Heart left ventricle (tissue), 16 donors: ENCODE results near the gene ZNF786. TPM values are rescaled to one million over a fixed set of nuclear protein-coding genes. Genes with fewer than 3 reads are reported as not detected.
A peak's percentile ranks its signal among the peaks of the same experiment; 100 is the strongest.

Experiments
- ATAC-seq, 4 donors: fragments of 200-7000 bp; cut with Tn5 transposase; one replicate each; pipeline ENCODE4 v1.9.1; 2020 to 2022; ENCODE audit warnings: moderate library complexity in 4 of 4, mild to moderate bottlenecking in 3 of 4, moderate number of reproducible peaks in 1 of 4
- DNase-seq, 5 donors: peaks; one replicate each; pipeline ENCODE4 v3.0.0-alpha.2; 2020
- H3K27ac ChIP-seq, 12 donors: fragments of 200-600 bp; sonication (generic) in 4 of 12; one replicate each; pipeline versions ENCODE4 v1.5.0 to v1.8.0; 2016 to 2022; ENCODE audit warnings: mild to moderate bottlenecking in 2 of 12
- H3K27me3 ChIP-seq, 9 donors: fragments of 200-600 bp; sonication (generic) in 2 of 9; one replicate each; pipeline versions ENCODE4 v1.5.1 to v1.8.0; 2016 to 2022; ENCODE audit warnings: mild to moderate bottlenecking in 3 of 9
- H3K36me3 ChIP-seq, 9 donors: fragments of 200-600 bp; sonication (generic) in 2 of 9; one replicate each; pipeline versions ENCODE4 v1.5.0 to v1.8.0; 2018 to 2022; ENCODE audit warnings: mild to moderate bottlenecking in 2 of 9
- H3K4me1 ChIP-seq, 12 donors: fragments of 200-600 bp; sonication (generic) in 4 of 12; one replicate each; pipeline versions ENCODE4 v1.5.0 to v1.8.0; 2016 to 2022; ENCODE audit warnings: mild to moderate bottlenecking in 3 of 12
- H3K4me3 ChIP-seq, 12 donors: fragments of 200-600 bp; sonication (generic) in 4 of 12; one replicate each; pipeline versions ENCODE4 v1.5.0 to v1.8.0; 2017 to 2022; ENCODE audit warnings: mild to moderate bottlenecking in 9 of 12, moderate library complexity in 4 of 12
- H3K9me3 ChIP-seq, 12 donors: fragments of 200-600 bp; sonication (generic) in 4 of 12; one replicate each; pipeline versions ENCODE4 v1.5.0 to v1.8.0; 2016 to 2022; ENCODE audit warnings: mild to moderate bottlenecking in 1 of 12
- POLR2A ChIP-seq, 2 donors: fragments of 450-650 bp; IDR thresholded peaks; one replicate each; pipeline ENCODE4 v1.6.1; 2017; ENCODE audit warnings: antibody characterized with exemption in 2 of 2, mild to moderate bottlenecking in 2 of 2, moderate library complexity in 2 of 2
- WGBS, 4 donors: extraction: QIAGEN DNeasy Blood & Tissue Kit in 2 of 4; methylation state at CpG; one replicate each; pipeline versions ENCODE4 v1.1.5 to v1.1.7; 2013 to 2018; 5-methylcytosine and 5-hydroxymethylcytosine counted together
- intact Hi-C, 10 donors: fragments of 100-400 bp; cut with DNase I; formaldehyde crosslinking; loops; one replicate each; pipeline versions ENCODE4 v1.11.1 to v1.14.2; 2022
- polyA plus RNA-seq, 2 donors: library from polyadenylated mRNA; stranded (reverse); fragments of 200-250 nt; gene quantifications; one replicate each; pipeline ENCODE4 v1.2.3, GENCODE V29; 2013
- total RNA-seq, 9 donors: library from RNA; depleted of rRNA in 2 of 9; stranded (reverse); fragments of >200 nt in 2 of 9; fragmentation: NEBNext Ultra II Directional in 3 of 9; extraction: Animal tissue kit (Norgen Biotek cat#: 25700) in 3 of 9; gene quantifications; one replicate each; pipeline versions ENCODE4 v1.1.0 to v1.2.4, GENCODE V29; 2016 to 2023
- TF ChIP-seq, protein P1 (sequence below), 12 donors: fragments of 200-600 bp; sonication (generic) in 4 of 12; IDR thresholded peaks; one replicate each; pipeline versions ENCODE4 v1.5.0 to v1.8.0; 2018 to 2022; ENCODE audit warnings: antibody characterized with exemption in 12 of 12, mild to moderate bottlenecking in 5 of 12
- donor health status: ischemic (EF 13 %, LVEDD 7.1; RV severe dilation, severe dysfunction).
- donor health status: healthy with polysubstance abuse.
- donor health status: DM: no; HTN: yes; CAD: no.
- donor health status: DM: no; HTN: no; CAD: no.
- donor health status: ischemic (EF 25% LVEDD 6.9; RV normal size, moderate dysfunction).
- donor health status: ischemic (EF 25% LVEDD 5.7; RV mildly dilated, moderate dysfunction).
- donor health status: healthy.
- donor health status: DM: yes; HTN: yes; CAD: no.
- donor health status: ischemic (EF 35%, LVEDD 5.7; RV mildly dilated, moderate dysfunction).
- donor health status: nonischemic (EF 11% LVEDD 7.7; RV severe dilation, severe dysfunction).
- donor health status: DM: yes; HTN: yes; CAD: no.
- donor health status: PGD.
- donor health status: ischemic (EF 29% LVEDD 5.4; RV normal size, mild dysfunction).
- donor health status: nonischemic (EF 23%, LVEDD 6.1; RV moderate dilation, normal function).

The ZNF786 gene
- total and polyA plus RNA-seq, 11 donors, result 1.4 to 5.3 (median 2.9) TPM

DNA sequence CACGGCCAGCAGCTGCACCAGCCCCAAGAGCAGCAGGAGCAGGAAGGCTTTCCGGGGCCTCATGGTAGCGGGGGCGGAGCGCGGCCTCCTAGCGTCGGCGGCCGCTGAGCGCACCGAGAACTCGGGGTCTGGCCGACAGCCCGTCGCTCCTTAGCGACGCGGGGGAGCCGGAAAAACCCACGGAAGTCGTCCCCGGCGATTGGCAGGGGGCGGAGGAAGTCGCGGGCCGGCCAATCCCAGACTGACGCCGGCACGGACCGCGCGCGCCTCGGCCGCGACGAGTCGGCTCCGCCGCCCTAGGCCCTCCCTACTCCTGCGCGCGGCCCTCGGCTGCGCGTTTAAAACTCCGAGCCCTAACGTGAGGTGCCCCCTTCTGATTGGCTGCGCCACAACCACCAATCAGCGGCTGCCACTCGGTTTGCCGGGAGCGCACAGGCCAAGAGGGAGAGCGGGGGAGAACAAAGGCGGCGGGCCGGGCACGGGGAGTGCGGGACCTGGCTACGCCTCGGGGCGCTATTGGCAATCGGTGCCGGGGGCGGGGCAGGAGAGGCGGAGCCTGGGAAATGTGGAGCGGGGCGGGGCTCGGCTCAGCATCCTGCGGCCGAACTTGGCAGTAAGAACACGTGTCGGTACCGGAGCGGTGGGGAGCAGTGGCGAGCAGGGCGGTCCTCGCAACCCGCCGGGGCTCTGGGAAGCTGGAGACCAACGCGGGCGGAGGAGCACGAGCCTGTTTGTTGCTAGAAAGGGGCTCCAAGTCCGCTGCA, 62.0 kb downstream of the ZNF786 start, which contains the start of gene PDIA4:
Gene PDIA4, minus strand, starts transcription at position 160 of the 764 bp plus-strand sequence. Its CDS starts 97 bp downstream, at position 63.
- no peaks in the 10 kb centered on the region for H3K9me3 ChIP-seq
- H3K4me1 ChIP-seq, result peaks cover 0 to 31% (median 16%) of the 10 kb centered on the region in 12 donors
- H3K27me3 ChIP-seq, result no peaks in the 10 kb centered on the region
- intact Hi-C loops, result loop anchor here (1.0 to 5.0 kb wide), 10 partner anchors 34 to 98 kb away; partner anchors contain the start of genes ZNF786 (in 3 of the 10) and ZNF425 (in 1 of the 10)
- peak within 1 kb of the TSS; percentile 45 to 94 (median 87) for H3K27ac ChIP-seq
- 0 to 1% (median 1%) methylated on average over 26 to 87 of the region's 87 CpGs for WGBS, 4 donors
- peak in 1 of 2 donors; percentile 89 for TF ChIP-seq POLR2A (IDR thresholded peaks at IDR 0.05)
- TF ChIP-seq, protein P1, sequence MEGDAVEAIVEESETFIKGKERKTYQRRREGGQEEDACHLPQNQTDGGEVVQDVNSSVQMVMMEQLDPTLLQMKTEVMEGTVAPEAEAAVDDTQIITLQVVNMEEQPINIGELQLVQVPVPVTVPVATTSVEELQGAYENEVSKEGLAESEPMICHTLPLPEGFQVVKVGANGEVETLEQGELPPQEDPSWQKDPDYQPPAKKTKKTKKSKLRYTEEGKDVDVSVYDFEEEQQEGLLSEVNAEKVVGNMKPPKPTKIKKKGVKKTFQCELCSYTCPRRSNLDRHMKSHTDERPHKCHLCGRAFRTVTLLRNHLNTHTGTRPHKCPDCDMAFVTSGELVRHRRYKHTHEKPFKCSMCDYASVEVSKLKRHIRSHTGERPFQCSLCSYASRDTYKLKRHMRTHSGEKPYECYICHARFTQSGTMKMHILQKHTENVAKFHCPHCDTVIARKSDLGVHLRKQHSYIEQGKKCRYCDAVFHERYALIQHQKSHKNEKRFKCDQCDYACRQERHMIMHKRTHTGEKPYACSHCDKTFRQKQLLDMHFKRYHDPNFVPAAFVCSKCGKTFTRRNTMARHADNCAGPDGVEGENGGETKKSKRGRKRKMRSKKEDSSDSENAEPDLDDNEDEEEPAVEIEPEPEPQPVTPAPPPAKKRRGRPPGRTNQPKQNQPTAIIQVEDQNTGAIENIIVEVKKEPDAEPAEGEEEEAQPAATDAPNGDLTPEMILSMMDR (IDR thresholded peaks at IDR 0.05), result peak in 8 of 12 donors; percentile 6 to 53 (median 26)
- peak within 1 kb of the TSS; percentile 63 to 100 (median 78) for H3K4me3 ChIP-seq
- peaks cover 0 to 5% (median 0%) of the 10 kb centered on the region in 9 donors for H3K36me3 ChIP-seq
- ATAC-seq, result peak; percentile 97 to 99 (median 98)
- DNase-seq, result peak; percentile 99 to 100 (median 99)

DNA sequence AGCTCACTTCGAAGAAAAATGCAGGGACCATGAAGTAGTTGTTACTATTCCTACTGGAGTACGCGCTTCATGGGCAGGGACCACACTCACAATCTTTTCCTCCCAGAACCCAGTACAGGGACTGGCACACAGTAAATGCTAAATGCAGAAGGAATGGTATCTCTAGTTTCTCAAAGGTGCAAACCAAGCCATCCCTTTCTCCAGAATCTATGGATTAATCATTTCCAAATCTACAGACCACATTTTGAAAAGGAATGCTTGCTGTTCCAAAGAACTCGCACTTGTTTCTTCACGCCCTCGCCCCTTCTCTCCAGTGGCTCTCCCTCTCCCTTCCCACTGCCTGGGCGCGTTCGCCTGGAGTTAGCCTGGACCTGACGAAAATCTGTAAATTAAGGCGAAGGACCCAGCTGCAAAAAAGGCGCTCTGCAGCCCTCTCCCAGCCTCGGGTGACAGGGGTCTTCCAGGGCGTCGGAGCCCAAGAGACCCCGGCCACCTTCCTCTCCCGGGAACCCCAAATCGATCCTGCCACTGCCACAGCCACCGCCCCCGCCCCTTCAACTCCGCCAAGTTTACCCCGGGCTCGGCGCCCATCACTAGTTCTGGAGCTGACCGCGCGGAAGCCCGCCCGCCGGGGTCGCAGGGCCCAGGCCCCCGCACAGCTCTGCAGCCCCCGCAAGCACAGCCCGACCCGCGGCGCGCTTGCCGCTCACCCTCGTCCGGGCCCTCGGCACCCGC, 62.7 kb downstream of the ZNF786 start:
- H3K36me3 ChIP-seq, result peaks cover 0 to 10% (median 0%) of the 10 kb centered on the region in 9 donors
- H3K4me3 ChIP-seq, result peak overlapping the region; percentile 63 to 100 (median 78)
- intact Hi-C loops, result loop anchor here in 9 of 10 donors (1.0 to 5.0 kb wide), 10 partner anchors 35 to 99 kb away; partner anchors contain the start of genes ZNF786 (in 3 of the 9) and ZNF425 (in 1 of the 9)
- H3K27ac ChIP-seq, result peak overlapping the region; percentile 45 to 94 (median 87)
- peak in 1 of 5 donors; percentile 31 for DNase-seq
- H3K9me3 ChIP-seq, result no peaks in the 10 kb centered on the region
- no peak for ATAC-seq
- peaks cover 0 to 38% (median 16%) of the 10 kb centered on the region in 12 donors for H3K4me1 ChIP-seq
- TF ChIP-seq POLR2A (IDR thresholded peaks at IDR 0.05), result no peak
- TF ChIP-seq, protein P1 (IDR thresholded peaks at IDR 0.05), result no peak
- 1 to 3% (median 1%) methylated on average over 22 to 43 of the region's 43 CpGs for WGBS, 4 donors
- no peaks in the 10 kb centered on the region for H3K27me3 ChIP-seq

DNA sequence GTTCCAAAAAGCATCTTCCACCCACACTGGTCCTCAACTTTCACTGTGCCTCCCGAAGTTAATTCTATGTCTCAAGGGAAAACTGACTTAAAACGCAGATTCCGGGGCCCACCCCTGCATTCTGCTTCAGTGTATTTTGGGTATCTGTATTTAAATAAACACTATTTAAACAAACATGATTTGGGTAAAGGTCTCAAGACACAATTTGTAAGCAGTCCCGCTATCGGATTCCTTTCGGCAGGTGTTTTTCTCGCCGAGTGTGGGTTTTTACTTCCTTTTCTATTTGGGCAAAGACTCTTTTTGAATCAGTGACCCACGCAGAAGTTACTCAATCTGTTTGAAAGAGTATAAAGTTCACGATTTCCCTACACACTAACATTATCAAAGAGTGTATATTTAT, 63.5 kb downstream of the ZNF786 start:
- 49 to 60% (median 55%) methylated on average over 10 of the region's 10 CpGs for whole genome bisulfite sequencing, 4 donors
- H3K27me3 ChIP-seq, result no peaks in the 10 kb centered on the region
- peaks cover 0 to 10% (median 0%) of the 10 kb centered on the region in 9 donors for H3K36me3 ChIP-seq
- ATAC-seq, result no peak
- peak overlapping the region in 8 of 12 donors; percentile 65 to 100 (median 84) for H3K4me3 ChIP-seq
- DNase-seq, result no peak
- intact Hi-C loops, result loop anchor here in 6 of 10 donors (5.0 kb wide), 3 partner anchors 40 to 65 kb away; partner anchors contain the start of gene ZNF786 (in 1 of the 6)
- H3K4me1 ChIP-seq, result peaks cover 0 to 42% (median 17%) of the 10 kb centered on the region in 12 donors
- peak overlapping the region in 5 of 12 donors; percentile 82 to 91 (median 87) for H3K27ac ChIP-seq
- no peaks in the 10 kb centered on the region for H3K9me3 ChIP-seq
- TF ChIP-seq, protein P1 (IDR thresholded peaks at IDR 0.05), result no peak
- TF ChIP-seq POLR2A (IDR thresholded peaks at IDR 0.05), result no peak
